HG02610 (cell line): Measurements from ENCODE around the gene METRN.
"Not testable (repeated sequence)": the region's sequence is repeated elsewhere in the genome, so short reads cannot be mapped to it uniquely, and the experiment has no call there.

Source experiments
- ATAC-seq: cut with Tn5 transposase; IDR thresholded peaks from one replicate; pipeline ENCODE4 v1.9.1; 2021; ENCODE audit warnings: mild to moderate bottlenecking, moderate library complexity; ENCODE audit not compliant: unreplicated experiment

METRN gene

GRCh38 chr16:734208-734980, 19.5 kb downstream of the METRN start:
- no peak for ATAC-seq

GRCh38 chr16:734981-735881, 20.3 kb downstream of the METRN start:
- no peak for ATAC-seq

GRCh38 chr16:735982-736453, 21.1 kb downstream of the METRN start:
- no peak for ATAC-seq

GRCh38 chr16:736936-737481, 22.1 kb downstream of the METRN start:
- ATAC-seq = no peak

GRCh38 chr16:739560-740458, 24.9 kb downstream of the METRN start:
- no peak for ATAC-seq

GRCh38 chr16:740459-740763, 25.5 kb downstream of the METRN start:
- ATAC-seq = no peak

- peak; percentile 77 for ATAC-seq
Observed at GRCh38 chr16:740764-741505, 26.0 kb downstream of the METRN start, which contains the start of gene CIAO3. Gene CIAO3, minus strand, starts transcription at chr16:740997. Its CDS starts 12 bp downstream, at chr16:740985.

- ATAC-seq = no peak
Observed at GRCh38 chr16:741986-742629, 27.2 kb downstream of the METRN start.

- not testable (repeated sequence) for ATAC-seq
Observed at GRCh38 chr16:742894-743293, 28.0 kb downstream of the METRN start.

GRCh38 chr16:743794-744500, 29.0 kb downstream of the METRN start:
- no peak for ATAC-seq

GRCh38 chr16:745739-746138, 30.8 kb downstream of the METRN start:
- no peak for ATAC-seq

- no peak for ATAC-seq
Observed at GRCh38 chr16:746637-747036, 31.7 kb downstream of the METRN start.

- no peak for ATAC-seq
Observed at GRCh38 chr16:747978-748746, 33.2 kb downstream of the METRN start.

- no peak for ATAC-seq
Observed at GRCh38 chr16:749010-749409, 34.1 kb downstream of the METRN start.

GRCh38 chr16:750485-750884, 35.6 kb downstream of the METRN start:
- no peak for ATAC-seq

- ATAC-seq = no peak
Observed at GRCh38 chr16:751152-752006, 36.5 kb downstream of the METRN start.

GRCh38 chr16:752007-752312, 37.0 kb downstream of the METRN start:
- ATAC-seq = no peak
